ENCODE measurements around the gene NRAP.

DNA sequence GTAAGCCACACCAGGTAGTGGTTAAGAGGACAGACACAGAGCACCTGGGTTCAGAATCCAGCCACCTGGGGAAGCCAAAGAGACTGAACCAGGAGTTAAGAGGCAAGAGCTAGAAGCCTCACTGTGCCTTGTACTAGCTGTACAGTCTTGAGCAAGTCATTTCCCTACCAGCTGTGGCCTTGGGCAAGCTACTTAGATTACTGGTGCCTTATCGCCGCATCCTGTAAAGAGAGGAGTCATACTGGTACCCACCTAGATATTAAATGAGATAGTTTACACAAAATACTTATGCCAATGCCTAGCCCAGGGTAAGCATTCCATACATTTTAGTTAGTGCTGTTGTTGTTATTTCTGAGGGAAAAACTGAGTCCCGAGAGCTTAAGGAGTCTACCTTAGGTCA is 63.3 kb downstream of the NRAP start:
- TF ChIP-seq, protein P1, sequence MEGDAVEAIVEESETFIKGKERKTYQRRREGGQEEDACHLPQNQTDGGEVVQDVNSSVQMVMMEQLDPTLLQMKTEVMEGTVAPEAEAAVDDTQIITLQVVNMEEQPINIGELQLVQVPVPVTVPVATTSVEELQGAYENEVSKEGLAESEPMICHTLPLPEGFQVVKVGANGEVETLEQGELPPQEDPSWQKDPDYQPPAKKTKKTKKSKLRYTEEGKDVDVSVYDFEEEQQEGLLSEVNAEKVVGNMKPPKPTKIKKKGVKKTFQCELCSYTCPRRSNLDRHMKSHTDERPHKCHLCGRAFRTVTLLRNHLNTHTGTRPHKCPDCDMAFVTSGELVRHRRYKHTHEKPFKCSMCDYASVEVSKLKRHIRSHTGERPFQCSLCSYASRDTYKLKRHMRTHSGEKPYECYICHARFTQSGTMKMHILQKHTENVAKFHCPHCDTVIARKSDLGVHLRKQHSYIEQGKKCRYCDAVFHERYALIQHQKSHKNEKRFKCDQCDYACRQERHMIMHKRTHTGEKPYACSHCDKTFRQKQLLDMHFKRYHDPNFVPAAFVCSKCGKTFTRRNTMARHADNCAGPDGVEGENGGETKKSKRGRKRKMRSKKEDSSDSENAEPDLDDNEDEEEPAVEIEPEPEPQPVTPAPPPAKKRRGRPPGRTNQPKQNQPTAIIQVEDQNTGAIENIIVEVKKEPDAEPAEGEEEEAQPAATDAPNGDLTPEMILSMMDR (IDR thresholded peaks at IDR 0.05): no peak
- TF ChIP-seq SIN3A (IDR thresholded peaks at IDR 0.05; ENCODE audit: borderline replicate concordance, insufficient read depth, low read depth, low read length): no peak
- TF ChIP-seq, protein P2, sequence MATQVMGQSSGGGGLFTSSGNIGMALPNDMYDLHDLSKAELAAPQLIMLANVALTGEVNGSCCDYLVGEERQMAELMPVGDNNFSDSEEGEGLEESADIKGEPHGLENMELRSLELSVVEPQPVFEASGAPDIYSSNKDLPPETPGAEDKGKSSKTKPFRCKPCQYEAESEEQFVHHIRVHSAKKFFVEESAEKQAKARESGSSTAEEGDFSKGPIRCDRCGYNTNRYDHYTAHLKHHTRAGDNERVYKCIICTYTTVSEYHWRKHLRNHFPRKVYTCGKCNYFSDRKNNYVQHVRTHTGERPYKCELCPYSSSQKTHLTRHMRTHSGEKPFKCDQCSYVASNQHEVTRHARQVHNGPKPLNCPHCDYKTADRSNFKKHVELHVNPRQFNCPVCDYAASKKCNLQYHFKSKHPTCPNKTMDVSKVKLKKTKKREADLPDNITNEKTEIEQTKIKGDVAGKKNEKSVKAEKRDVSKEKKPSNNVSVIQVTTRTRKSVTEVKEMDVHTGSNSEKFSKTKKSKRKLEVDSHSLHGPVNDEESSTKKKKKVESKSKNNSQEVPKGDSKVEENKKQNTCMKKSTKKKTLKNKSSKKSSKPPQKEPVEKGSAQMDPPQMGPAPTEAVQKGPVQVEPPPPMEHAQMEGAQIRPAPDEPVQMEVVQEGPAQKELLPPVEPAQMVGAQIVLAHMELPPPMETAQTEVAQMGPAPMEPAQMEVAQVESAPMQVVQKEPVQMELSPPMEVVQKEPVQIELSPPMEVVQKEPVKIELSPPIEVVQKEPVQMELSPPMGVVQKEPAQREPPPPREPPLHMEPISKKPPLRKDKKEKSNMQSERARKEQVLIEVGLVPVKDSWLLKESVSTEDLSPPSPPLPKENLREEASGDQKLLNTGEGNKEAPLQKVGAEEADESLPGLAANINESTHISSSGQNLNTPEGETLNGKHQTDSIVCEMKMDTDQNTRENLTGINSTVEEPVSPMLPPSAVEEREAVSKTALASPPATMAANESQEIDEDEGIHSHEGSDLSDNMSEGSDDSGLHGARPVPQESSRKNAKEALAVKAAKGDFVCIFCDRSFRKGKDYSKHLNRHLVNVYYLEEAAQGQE (IDR thresholded peaks at IDR 0.05; ENCODE audit: insufficient read depth in 1 of 2, low read depth in 2 of 2, low read length in 1 of 2): no peak
- TF ChIP-seq POLR2AphosphoS5 (IDR thresholded peaks at IDR 0.05; ENCODE audit: low read depth, low read length): no peak
- no peak for TF ChIP-seq TCF7L2 (IDR thresholded peaks at IDR 0.05; ENCODE audit: low read depth, low read length)

Data from Panc1 (cell line).